ENCODE measurements around the gene OTOG. TPM values are rescaled to one million over a fixed set of nuclear protein-coding genes. Genes with fewer than 3 reads are reported as not detected.

The OTOG gene
- total RNA-seq, 4 donors from 2014 or later = not detected

- no peak for TF ChIP-seq CTCF (IDR thresholded peaks at IDR 0.05)
- DNase-seq (ENCODE audit: low spot score) (no peak), ATAC-seq (ENCODE audit: low FRiP score) (no peak)
Measured at GRCh38 chr11:17552041-17552355, 4.9 kb downstream of the OTOG start.

- ATAC-seq (ENCODE audit: low FRiP score) (no peak), DNase-seq (ENCODE audit: low spot score) (no peak)
- no peak for TF ChIP-seq CTCF (IDR thresholded peaks at IDR 0.05)
Measured at GRCh38 chr11:17552392-17553248, 5.6 kb downstream of the OTOG start.

GRCh38 chr11:17553249-17553546 is 6.1 kb downstream of the OTOG start:
- DNase-seq (ENCODE audit: low spot score) = no peak
- TF ChIP-seq CTCF (IDR thresholded peaks at IDR 0.05) = no peak
- no peak for ATAC-seq (ENCODE audit: low FRiP score)

GRCh38 chr11:17554487-17554886 is 7.4 kb downstream of the OTOG start:
- TF ChIP-seq CTCF (IDR thresholded peaks at IDR 0.05) = no peak
- no peak for DNase-seq (ENCODE audit: low spot score)
- ATAC-seq (ENCODE audit: low FRiP score) = no peak

DNA sequence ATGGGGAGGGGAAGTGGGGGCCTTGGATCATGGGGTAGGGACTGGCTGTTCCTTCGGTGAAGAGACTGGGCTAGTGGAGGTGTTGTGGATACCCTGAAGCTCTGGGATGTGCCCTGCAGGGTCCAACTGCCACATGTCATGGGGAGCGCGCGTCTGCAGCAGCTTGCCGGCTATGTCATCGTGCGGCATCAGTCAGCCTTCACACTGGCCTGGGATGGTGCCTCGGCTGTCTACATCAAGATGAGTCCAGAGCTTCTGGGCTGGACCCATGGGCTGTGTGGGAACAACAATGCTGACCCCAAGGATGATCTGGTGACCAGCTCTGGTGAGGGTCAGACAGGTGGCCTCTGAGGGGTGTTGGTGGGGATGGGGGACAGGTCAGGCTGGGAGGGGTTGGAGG is 9.9 kb downstream of the OTOG start:
- ATAC-seq (ENCODE audit: low FRiP score) (no peak), DNase-seq (ENCODE audit: low spot score) (no peak)
- no peak for TF ChIP-seq CTCF (IDR thresholded peaks at IDR 0.05)

- ATAC-seq (ENCODE audit: low FRiP score) = peak; percentile 13
- TF ChIP-seq CTCF (IDR thresholded peaks at IDR 0.05) = no peak
- DNase-seq (ENCODE audit: low spot score) = no peak
Measured at GRCh38 chr11:17558025-17558780, 11.1 kb downstream of the OTOG start.

GRCh38 chr11:17558916-17559315 is 11.9 kb downstream of the OTOG start:
- ATAC-seq (ENCODE audit: low FRiP score) (no peak), DNase-seq (ENCODE audit: low spot score) (no peak)
- TF ChIP-seq CTCF (IDR thresholded peaks at IDR 0.05) = no peak
